RWPE1 (cell line): ENCODE measurements around the gene PLIN4.

Source experiments
- CTCF ChIA-PET: fragments of 350-600 bp; sonication (Branson Sonifier 250); formaldehyde crosslinking; extraction: SDS; loops from one replicate; lab custom pipeline; 2021; lab: Yijun Ruan, JAX
- POLR2A ChIA-PET: fragments of 400-600 bp; formaldehyde crosslinking; extraction: SDS; loops from one replicate; lab custom pipeline; 2020; ENCODE audit warnings: antibody characterized with exemption; ENCODE audit not compliant: low non-redundant PET; lab: Yijun Ruan, JAX
- DNase-seq: peaks from one replicate; pipeline ENCODE4 v3.0.0; 2012; ENCODE audit warnings: low spot score
- H3K27ac ChIP-seq: fragments of 450-650 bp; 2 replicates; pipeline ENCODE4 v1.5.1; 2017
- TF ChIP-seq, protein P1 (sequence below): fragments of 450-650 bp; conservative IDR thresholded peaks from 2 replicates; pipeline ENCODE4 v1.5.1; 2017; ENCODE audit warnings: low read depth, mild to moderate bottlenecking

Gene PLIN4

DNA sequence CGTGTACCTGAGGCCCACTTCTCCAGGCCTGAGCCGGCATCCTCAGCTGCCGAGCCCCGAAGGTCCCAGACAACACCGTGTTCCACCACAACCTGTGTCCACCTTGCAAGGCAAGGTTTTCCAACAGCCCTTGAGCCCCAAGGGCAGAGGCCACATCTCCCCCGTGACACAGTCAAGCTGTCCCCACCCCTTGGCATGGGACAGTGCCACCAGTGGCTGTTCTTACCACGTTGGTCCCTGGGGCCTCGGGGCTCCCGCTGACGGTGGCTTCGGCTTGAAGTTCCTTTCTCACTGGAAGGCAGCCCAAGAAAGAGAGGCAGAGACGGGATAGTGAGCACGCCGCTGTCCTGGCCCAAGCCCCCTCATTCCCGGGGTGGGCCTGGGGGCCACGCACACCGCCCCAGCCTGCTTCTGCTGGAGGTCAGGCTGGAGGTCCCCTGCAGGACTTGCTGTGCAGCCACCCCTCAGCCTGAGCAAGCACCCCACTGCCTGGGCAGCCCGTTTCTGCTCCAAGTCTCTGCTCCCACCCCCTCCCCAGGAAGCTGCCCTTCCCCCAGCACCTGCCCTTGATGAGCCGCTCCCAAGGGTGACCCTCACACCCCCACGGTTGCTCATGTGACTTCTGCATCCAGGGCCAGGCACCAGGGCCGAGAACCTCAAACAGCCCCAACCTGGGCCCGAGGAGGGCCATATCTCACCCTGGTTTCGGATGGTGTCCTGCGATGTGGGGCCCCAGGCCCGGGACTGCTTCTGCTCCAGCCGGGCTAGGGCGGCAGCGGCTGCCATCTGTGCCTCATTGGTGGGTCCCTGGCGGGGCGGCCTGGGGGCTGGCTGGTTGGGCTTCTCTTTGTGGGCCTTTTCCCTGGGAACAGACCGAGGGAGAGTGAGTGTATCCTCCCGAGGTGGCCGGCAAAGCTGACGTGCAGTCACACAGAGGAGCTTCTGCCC lies 64.8 kb downstream of the PLIN4 start:
- peak overlapping the region; percentile 100 for H3K27ac ChIP-seq
- TF ChIP-seq, protein P1, sequence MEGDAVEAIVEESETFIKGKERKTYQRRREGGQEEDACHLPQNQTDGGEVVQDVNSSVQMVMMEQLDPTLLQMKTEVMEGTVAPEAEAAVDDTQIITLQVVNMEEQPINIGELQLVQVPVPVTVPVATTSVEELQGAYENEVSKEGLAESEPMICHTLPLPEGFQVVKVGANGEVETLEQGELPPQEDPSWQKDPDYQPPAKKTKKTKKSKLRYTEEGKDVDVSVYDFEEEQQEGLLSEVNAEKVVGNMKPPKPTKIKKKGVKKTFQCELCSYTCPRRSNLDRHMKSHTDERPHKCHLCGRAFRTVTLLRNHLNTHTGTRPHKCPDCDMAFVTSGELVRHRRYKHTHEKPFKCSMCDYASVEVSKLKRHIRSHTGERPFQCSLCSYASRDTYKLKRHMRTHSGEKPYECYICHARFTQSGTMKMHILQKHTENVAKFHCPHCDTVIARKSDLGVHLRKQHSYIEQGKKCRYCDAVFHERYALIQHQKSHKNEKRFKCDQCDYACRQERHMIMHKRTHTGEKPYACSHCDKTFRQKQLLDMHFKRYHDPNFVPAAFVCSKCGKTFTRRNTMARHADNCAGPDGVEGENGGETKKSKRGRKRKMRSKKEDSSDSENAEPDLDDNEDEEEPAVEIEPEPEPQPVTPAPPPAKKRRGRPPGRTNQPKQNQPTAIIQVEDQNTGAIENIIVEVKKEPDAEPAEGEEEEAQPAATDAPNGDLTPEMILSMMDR, result no peak
- POLR2A ChIA-PET, result no interaction called here
- CTCF ChIA-PET, result interaction anchor here (0.5 to 1.1 kb wide), 4 partner anchors 72 to 1148 kb away, joined by 3 read pairs; no protein-coding TSS in a partner anchor
- no peak for DNase-seq

DNA sequence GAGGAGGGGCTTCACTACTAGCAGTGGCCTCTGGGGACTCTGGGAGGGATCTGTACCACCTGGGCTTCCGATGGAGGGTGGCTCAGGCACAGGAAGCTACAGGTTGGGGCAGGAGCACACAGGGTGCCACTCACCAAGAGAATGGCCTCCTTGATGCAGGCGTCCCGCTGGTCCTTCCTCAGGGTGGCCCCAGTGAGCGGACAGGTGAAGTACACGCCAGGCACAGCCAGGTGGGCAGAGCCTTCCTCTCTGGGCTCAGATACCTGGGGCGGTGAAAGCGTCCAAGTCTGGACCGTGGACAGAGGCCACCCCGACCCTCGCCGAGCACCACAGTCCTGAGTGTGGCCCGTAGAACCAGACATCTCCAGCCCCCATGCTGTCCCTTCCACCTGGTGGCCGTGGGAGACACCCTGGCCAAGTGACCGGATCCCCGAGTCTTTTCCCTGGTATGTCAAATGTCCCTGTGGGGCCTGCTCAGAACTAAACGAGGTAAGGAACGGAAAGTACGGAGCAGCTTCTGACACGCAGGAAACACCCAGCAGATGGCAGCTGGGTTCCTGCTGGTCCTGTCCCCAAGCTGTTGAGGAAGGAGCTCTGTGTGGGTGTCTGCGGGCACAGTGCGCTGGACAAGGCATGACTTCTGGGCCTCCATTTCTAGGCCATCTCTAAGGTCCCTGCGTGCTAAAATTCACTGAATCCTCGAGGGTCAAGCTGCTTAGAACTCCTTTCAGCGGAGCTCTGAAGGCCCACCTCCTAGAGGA lies 65.9 kb downstream of the PLIN4 start:
- peak overlapping the region; percentile 100 for H3K27ac ChIP-seq
- ChIA-PET CTCF (interaction anchor here (0.7 to 1.1 kb wide), 2 partner anchors 73 to 159 kb away, joined by 3 read pairs; no protein-coding TSS in a partner anchor), POLR2A (no interaction called here)
- TF ChIP-seq, protein P1, result no peak
- DNase-seq, result no peak
